GM23248 (cell line): ENCODE data around the gene ZNF581. TPM values are rescaled to one million over a fixed set of nuclear protein-coding genes. Genes with fewer than 3 reads are reported as not detected.
A peak's percentile ranks its signal among the peaks of the same experiment; 100 is the strongest.

ENCODE experiments used
- DNase-seq: peaks from one replicate; pipeline ENCODE4 v3.0.0-alpha.2; 2015
- H2AFZ ChIP-seq: fragments of 200-600 bp; sonication (generic); 2 replicates; pipeline ENCODE4 v1.6.1; 2016; ENCODE audit warnings: antibody characterized with exemption
- H3F3A ChIP-seq: fragments of 200-600 bp; sonication (generic); 2 replicates; pipeline ENCODE4 v1.6.1; 2016; ENCODE audit warnings: mild to moderate bottlenecking, antibody characterized with exemption, mixed run types; ENCODE audit not compliant: insufficient read depth
- H3K27ac ChIP-seq: fragments of 200-600 bp; sonication (generic); 2 replicates; pipeline ENCODE4 v1.5.1; 2016; ENCODE audit warnings: mild to moderate bottlenecking
- H3K27me3 ChIP-seq: fragments of 200-600 bp; sonication (generic); replicated peaks from 2 replicates; pipeline ENCODE4 v1.6.1; 2016; ENCODE audit warnings: mild to moderate bottlenecking; ENCODE audit not compliant: insufficient read depth
- H3K36me3 ChIP-seq: fragments of 200-600 bp; sonication (generic); 2 replicates; pipeline ENCODE4 v1.6.1; 2016; ENCODE audit warnings: low read depth, mild to moderate bottlenecking
- H3K4me1 ChIP-seq: fragments of 200-600 bp; sonication (generic); 2 replicates; pipeline ENCODE4 v1.6.1; 2016; ENCODE audit warnings: mild to moderate bottlenecking; ENCODE audit not compliant: insufficient read depth
- H3K4me2 ChIP-seq: fragments of 200-600 bp; sonication (generic); one replicate; pipeline ENCODE4 v1.6.1; 2016; ENCODE audit warnings: mild to moderate bottlenecking; ENCODE audit not compliant: unreplicated experiment
- H3K4me3 ChIP-seq: fragments of 200-600 bp; sonication (generic); 2 replicates; pipeline ENCODE4 v1.5.1; 2016; ENCODE audit warnings: mild to moderate bottlenecking
- H3K79me2 ChIP-seq: fragments of 200-600 bp; sonication (generic); 2 replicates; pipeline ENCODE4 v1.6.1; 2016; ENCODE audit warnings: mild to moderate bottlenecking; ENCODE audit not compliant: insufficient read depth
- H3K9ac ChIP-seq: fragments of 200-600 bp; sonication (generic); 2 replicates; pipeline ENCODE4 v1.6.1; 2016; ENCODE audit warnings: mild to moderate bottlenecking
- H3K9me2 ChIP-seq: fragments of 200-600 bp; sonication (generic); 2 replicates; pipeline ENCODE4 v1.6.1; 2016; ENCODE audit warnings: mixed run types, mild to moderate bottlenecking, moderate library complexity; ENCODE audit not compliant: insufficient read depth
- H3K9me3 ChIP-seq: fragments of 200-600 bp; sonication (generic); one replicate; pipeline ENCODE4 v1.6.1; 2017; ENCODE audit warnings: low read depth
- H4K20me1 ChIP-seq: fragments of 200-600 bp; sonication (generic); 2 replicates; pipeline ENCODE4 v1.6.0; 2016; ENCODE audit not compliant: insufficient read depth
- EZH2 ChIP-seq: fragments of 200-600 bp; sonication (generic); IDR thresholded peaks from 2 replicates; pipeline ENCODE4 v1.6.1; 2018; ENCODE audit warnings: antibody characterized with exemption, mild to moderate bottlenecking; ENCODE audit not compliant: insufficient read depth, poor library complexity, severe bottlenecking
- EZH2phosphoT487 ChIP-seq: fragments of 200-600 bp; sonication (generic); IDR thresholded peaks from 2 replicates; pipeline ENCODE4 v1.6.1; 2018; ENCODE audit warnings: antibody characterized with exemption, moderate library complexity, mild to moderate bottlenecking, low read depth; ENCODE audit not compliant: insufficient read depth
- WGBS, 2 experiments: methylation state at CpG; one replicate each; pipeline ENCODE4 v1.1.6; 2015 to 2017; ENCODE audit warnings: low lambda C conversion rate in 2 of 2, low coverage in 1 of 2; ENCODE audit errors: missing lambda C conversion rate in 2 of 2; 5-methylcytosine and 5-hydroxymethylcytosine counted together
- in situ Hi-C: fragments of 300-500 bp; cut with MboI; formaldehyde crosslinking; loops from 2 replicates; pipeline ENCODE4 v1.15.0; 2020
- polyA plus RNA-seq: library from polyadenylated mRNA; unstranded; fragments of >200 nt; fragmentation: Nextera tagmentation; extraction: Ambion mirVana; gene quantifications from 2 replicates; pipeline ENCODE4 v1.2.1, GENCODE V29; 2016
- total RNA-seq: library from RNA; depleted of rRNA; stranded (reverse); fragments of >200 nt; shearing (Covaris generic); gene quantifications from 2 replicates; pipeline ENCODE4 v1.2.3, GENCODE V29; 2014

The ZNF581 gene
- total and polyA plus RNA-seq, 2 experiments from 2014 or later, result 12.1 to 17.6 TPM

DNA sequence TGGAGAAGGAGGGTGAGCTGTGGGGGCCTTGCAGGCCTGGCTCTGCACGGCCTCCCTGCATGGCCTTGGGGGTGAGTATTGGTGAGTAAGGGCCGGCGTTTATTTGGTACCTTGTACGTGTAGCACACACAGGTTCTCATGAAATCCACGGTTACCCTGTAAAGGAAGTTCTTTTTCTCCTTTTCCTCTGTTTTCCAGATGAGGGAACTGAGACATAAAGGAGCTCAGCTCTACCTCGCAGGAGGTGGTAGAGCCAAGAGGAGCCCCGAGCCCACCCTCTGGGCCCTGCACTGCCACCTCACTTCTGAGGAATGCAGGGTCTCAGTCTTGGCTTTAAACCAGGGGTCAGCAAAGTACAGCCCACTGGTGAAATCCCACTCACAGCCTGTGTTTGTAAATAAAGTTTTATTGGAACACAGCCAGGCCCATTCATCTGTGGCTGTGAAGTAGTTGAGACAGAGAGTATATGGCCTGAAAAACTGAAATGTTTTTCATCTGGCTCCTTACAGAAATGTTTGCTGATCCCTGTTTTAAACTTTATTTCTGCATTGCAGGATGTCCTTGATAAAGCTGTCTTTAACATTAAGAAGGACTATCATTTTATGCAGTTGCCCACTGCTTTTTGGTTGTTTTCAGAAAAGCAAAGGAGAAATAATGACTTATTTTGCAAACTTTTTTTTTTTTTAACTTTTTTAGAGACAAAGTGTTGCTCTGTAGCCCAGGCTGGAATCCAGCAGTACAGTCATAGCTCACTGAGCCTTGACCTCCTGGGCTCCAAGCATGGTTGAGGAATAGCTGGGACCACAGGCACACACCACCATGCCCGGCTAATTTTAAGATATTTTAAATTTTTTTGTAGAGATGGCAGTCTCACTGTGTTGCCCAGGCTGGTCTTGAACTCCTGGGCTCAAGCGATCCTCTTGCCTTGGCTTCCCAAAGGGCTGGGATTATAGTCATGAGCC, 38.0 kb downstream of the ZNF581 start:
- Histone ChIP-seq H3K4me3 (no peak overlapping the region), H3K79me2 (peaks cover 100% of the 10 kb centered on the region), H3K9ac (0 out of 2 replicates have a peak overlapping the region, but pooled peaks have one; percentile 5), H3K9me2 (no peaks in the 10 kb centered on the region), H3K4me1 (peaks cover 32% of the 10 kb centered on the region), H3K27me3 (no peaks in the 10 kb centered on the region), H3K9me3 (no peaks in the 10 kb centered on the region), H3K27ac (peak overlapping the region; percentile 27), H3K36me3 (peaks cover 14% of the 10 kb centered on the region; the same call in 1 of the 2 replicates), H2AFZ (no peak overlapping the region), H4K20me1 (0 out of 2 replicates have a peak, but pooled peaks cover 5% of the 10 kb centered on the region), H3K4me2 (no peak overlapping the region), H3F3A (peaks cover 12% of the 10 kb centered on the region)
- TF ChIP-seq EZH2phosphoT487, result no peak
- TF ChIP-seq EZH2, result no peak
- peak; percentile 60 for DNase-seq
- 94 to 96% methylated on average over 9 of the region's 9 CpGs for WGBS, 2 experiments
- in situ Hi-C loops, result no loop called here

DNA sequence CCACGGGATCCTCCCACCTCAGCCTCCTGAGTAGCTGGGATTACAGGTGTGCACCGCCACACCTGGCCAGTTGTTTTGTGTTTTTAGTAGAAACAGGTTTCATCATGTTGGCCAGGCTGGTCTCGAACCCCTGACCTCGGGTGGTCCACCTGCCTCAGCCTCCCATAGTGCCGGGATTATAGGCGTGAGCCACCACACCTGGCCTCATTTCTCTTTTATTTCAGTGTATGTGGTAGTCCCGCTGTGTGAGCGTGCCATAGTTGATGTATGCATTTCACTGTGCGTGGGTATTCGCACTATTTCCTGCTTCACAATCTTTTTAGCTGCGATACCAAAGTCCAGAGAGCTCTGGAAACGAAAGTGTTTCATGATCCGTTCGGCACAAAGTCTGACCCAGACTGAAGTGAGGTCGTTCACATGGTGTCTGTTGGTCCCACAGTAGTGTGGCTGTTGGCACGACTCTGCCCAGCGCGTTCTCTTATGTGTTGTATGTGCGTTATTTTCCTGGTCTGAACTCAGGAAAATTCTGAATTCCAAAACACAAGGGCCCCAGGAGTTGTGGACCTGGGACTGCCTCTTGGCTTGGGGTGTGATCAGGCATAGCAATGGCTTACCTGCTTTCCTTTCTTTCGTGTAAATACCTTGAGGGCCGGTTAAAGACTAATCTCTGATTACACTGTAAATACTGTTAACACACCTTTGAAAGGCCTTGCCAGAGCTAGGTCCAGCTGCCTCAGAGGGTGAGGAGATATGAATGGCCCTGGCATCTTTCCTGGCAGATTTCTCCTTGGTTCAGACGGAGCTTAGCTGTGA, 40.2 kb downstream of the ZNF581 start:
- no peaks in the 10 kb centered on the region for H3K9me2 ChIP-seq
- H3K4me3 ChIP-seq, result no peak overlapping the region
- H3K9ac ChIP-seq, result no peak overlapping the region
- H3K27me3 ChIP-seq, result no peaks in the 10 kb centered on the region
- WGBS, 2 experiments, result 80 to 82% methylated on average over 22 of the region's 22 CpGs
- no peak for DNase-seq
- no peaks in the 10 kb centered on the region for H3K9me3 ChIP-seq
- H3K4me2 ChIP-seq, result no peak overlapping the region
- H2AFZ ChIP-seq, result no peak overlapping the region
- 0 out of 2 replicates have a peak, but pooled peaks cover 5% of the 10 kb centered on the region for H4K20me1 ChIP-seq
- peaks cover 12% of the 10 kb centered on the region; the same call in 1 of the 2 replicates for H3K36me3 ChIP-seq
- no peak overlapping the region for H3K27ac ChIP-seq
- no peak for TF ChIP-seq EZH2
- TF ChIP-seq EZH2phosphoT487, result no peak
- in situ Hi-C loops, result no loop called here
- H3K79me2 ChIP-seq, result peaks cover 98% of the 10 kb centered on the region
- H3F3A ChIP-seq, result peaks cover 12% of the 10 kb centered on the region
- H3K4me1 ChIP-seq, result peaks cover 17% of the 10 kb centered on the region

DNA sequence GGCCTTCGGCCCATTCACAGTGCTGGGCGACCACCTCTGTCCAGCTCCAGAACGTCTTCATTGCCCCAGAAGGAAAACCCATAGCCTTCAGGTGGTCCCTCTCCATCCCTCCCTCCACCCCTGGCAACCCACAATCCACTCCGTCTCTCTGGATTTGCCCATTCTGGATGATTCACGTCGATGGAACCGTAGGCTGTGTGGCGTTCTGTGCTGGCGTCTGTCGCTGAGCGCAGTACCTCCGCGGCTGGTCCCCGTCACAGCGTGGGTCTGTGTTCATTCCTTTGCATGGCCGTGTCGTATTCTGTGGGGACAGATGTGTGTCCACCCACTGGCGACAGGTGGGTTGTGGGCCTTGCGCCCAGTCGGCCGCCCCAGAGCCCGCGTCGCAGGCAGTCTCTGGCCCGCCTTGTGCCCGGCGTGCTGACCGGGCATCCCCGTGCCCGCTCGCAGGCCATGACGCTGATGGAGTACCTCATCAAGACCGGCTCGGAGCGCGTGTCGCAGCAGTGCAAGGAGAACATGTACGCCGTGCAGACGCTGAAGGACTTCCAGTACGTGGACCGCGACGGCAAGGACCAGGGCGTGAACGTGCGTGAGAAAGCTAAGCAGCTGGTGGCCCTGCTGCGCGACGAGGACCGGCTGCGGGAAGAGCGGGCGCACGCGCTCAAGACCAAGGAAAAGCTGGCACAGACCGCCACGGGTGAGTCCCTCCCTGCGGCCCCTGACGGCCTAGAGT, 41.7 kb downstream of the ZNF581 start:
- in situ Hi-C loops, result no loop called here
- Histone ChIP-seq H3K27me3 (no peaks in the 10 kb centered on the region), H2AFZ (no peak overlapping the region), H3K4me2 (no peak overlapping the region), H3K36me3 (peaks cover 4% of the 10 kb centered on the region; the same call in 1 of the 2 replicates), H4K20me1 (0 out of 2 replicates have a peak, but pooled peaks cover 5% of the 10 kb centered on the region), H3F3A (peaks cover 12% of the 10 kb centered on the region), H3K4me3 (no peak overlapping the region), H3K9me3 (no peaks in the 10 kb centered on the region), H3K9me2 (no peaks in the 10 kb centered on the region), H3K4me1 (peaks cover 9% of the 10 kb centered on the region; the same call in 1 of the 2 replicates), H3K27ac (no peak overlapping the region), H3K9ac (no peak overlapping the region), H3K79me2 (peaks cover 83% of the 10 kb centered on the region)
- no peak for DNase-seq
- TF ChIP-seq EZH2 (no peak), EZH2phosphoT487 (no peak)
- 94 to 96% methylated on average over 48 to 60 of the region's 60 CpGs for WGBS, 2 experiments
